ENCODE data around the gene UCHL5.
A peak's percentile ranks its signal among the peaks of the same experiment; 100 is the strongest.

The UCHL5 gene, protein sequence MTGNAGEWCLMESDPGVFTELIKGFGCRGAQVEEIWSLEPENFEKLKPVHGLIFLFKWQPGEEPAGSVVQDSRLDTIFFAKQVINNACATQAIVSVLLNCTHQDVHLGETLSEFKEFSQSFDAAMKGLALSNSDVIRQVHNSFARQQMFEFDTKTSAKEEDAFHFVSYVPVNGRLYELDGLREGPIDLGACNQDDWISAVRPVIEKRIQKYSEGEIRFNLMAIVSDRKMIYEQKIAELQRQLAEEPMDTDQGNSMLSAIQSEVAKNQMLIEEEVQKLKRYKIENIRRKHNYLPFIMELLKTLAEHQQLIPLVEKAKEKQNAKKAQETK

DNA sequence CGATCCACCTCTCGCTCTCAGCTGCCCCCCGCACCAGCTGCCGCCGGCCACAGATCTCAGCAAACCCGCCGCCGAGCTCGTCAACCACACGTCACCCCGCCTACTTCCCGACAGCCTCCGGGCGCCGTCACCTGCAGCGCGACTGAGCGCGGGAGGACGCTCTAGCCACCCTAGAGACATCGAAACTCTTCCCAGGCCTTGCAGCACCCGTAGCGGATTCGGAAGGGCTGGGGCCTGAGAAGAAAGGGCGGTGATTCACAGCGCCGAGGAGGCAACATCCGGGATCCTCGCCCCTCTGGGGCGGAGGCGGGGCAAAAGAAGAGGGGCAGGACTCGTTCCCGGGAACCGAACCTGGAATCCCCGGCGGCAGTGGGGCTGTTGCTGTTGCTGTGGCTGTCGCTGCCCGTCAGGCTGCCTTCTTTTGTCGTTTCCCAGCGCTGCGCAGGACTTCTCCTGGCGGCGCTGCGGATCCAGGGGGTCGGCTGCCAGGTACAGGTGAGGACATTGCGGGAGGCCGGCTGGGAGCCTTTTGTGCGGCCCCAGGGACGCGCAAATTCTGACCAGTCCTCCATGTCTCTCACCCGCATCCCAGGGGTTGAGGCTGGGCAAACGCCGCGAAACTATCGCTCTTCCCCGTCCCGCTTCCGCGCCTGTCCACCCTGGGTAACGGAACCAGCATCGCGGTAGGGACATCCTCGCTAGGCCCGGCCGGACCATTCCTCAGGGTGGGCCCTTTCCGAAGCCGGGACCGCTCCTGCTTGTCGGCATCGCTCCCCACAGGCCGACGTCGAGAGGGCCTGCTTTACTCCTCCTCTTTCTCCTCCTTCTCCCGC, at the start of gene UCHL5, which contains the start of gene RO60:
UCHL5 (minus strand) TSS at position 79 of the 833 bp plus-strand sequence. CDS start 100 bp downstream, outside the sequence.
RO60 (plus strand) TSS at position 331 of the 833 bp plus-strand sequence. CDS start 9,443 bp downstream, outside the sequence.
- peak; percentile 98 to 99 (median 98) for DNase-seq

DNA sequence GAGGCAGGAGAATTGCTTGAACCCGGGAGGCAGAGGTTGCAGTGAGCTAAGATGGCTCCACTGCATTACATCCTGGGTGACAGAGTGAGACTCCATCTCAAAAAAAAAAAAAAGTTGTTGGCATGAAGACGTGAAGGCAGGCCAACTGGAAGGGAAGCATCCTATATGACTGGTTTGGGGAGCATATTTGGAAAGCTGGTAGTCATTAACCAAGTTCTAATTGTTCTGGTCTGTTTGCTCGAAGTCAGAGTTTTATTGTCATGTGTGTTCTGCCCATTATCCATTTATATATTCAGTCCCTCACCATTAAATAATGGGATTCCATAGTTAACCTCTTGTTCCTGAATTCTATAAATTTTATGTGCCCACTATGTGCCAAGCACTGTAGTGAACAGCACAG, 49.3 kb upstream of the UCHL5 start:
- no peak for DNase-seq

DNA sequence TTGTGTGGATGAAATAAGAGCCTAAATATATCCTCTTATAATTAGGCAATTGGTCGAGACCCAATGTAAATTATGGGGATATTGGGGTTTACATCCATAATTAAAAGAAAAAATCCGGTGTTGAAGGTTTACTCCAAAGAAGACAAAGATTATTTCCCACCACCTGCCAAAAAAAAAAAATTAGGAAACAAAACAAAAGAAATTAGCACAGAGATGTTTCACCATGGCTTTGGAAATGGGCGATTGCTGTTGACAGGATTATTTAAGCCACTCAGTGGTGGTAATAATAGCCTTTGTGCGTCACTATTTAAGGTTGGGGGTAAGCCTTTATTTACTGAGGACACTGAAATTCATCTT, 46.6 kb upstream of the UCHL5 start:
- no peak for DNase-seq

DNA sequence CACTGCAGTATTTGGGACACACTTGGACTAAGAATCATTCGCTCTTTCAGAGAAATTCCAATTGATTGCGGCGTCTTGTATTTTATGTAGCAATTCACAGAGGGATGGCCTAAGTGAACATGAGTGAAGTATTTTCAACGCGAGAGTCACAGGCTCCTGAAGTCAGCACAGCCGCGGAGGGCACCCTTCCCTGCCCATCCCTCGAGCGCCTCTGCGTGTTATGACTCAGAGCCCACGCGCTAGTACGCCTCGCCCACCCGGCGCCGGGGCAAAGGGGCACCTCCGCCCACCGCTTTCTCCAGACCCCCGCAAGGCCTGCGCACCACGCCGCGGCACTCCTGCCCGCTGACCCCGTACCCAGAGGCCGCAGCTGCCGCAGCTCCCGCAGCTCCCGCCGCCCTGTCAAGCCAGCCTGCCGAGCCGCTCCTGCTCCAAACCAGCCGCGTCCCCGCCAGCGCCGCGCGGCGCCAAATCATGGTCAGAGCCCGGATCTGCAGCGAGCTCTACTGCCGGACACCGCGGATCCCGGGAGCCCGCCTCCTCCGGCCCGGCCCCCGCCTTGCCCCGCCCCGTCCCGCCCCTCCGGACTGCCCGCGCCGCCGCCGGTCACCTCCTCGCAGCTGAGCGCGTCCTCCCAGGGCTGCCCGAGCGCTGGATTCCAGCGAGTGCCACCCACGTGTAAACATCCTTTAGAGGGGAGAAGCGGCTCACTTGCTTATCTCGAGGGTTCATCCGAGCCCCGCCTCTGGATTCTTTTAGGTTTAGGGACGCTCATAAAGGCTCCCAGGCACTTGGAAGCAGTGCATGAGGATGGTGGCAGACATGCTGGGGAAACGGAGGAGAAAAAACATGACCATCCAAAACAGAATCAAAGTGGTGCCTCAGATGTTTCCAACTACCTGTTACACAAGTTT, 46.0 kb upstream of the UCHL5 start, which contains the start of gene GLRX2:
GLRX2 (minus strand) TSS at position 508 of the 914 bp plus-strand sequence; CDS start at position 476, 32 bp downstream.
- DNase-seq = peak; percentile 90 to 96 (median 95)

DNA sequence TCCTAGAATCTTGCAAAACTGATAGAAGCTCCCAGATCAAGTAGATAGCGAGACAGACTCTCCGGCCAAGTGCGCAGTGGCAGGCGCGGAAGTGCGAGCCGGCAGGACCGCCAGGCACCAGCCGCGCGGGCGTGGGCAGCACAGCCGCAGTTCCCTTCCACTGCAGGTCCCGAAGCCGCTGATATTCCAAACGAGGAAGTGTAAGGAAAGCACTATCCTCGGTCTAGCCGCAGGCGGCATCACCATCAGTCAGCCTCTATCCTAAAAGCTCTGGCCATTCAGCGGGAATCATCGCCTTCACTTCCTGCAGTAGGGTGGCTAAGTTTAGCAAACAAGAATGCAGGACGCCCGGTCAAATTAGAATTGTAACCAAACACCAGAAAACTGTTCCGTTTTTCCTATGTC, 45.3 kb upstream of the UCHL5 start:
- peak; percentile 83 to 90 (median 87) for DNase-seq

DNA sequence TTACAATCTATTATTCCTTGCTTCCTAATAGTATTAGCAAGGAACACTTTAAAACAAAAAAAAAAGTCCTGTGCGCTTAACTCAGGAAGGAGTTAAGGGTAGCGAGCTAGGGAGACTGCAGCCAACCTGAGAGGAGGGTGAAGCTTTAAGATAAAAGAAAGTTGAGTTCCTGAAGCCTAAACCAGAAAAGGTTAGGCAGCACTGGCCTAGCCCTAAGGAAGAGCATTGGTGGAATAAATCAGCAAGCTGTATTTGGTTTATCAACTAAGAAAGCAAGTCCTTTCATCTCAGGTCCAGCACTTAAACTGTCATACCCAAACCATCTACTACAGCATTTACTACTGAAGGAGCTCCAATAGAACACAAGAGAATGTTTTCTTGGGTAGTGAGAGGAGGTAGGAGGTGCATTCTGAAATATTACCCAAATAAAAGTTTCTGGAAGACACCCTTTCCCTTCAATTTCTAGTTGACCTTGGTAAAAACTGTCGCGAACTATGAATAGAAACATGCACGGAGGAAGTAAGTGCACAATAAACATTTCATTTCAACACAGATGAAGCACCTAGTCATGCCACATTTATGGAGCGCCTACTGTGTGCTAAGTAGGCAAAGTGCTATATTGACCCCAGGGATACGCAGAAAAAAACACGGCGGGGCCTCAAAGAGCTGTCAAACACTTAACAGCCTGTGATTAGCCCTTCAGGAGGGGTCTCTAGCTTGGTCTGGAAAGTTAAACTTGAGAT, 44.8 kb upstream of the UCHL5 start:
- DNase-seq = no peak

DNA sequence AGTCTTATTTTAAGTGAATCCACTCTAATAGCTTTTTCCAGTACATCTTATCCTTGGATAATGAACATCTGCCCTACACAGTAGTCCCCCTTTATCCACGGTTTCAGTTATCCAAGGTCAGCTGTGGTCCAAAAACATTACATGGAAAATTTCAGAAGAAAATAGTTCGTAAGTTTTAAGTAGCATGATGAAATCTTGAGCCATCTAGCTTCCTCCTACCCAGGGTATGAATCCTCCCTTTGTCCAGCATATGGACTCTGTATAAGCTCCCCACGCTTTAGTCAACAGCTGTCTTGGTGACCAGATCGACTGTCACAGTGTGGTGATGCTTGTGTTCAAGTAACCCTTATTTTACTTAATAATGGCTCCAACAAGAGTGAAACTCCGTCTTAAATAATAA, 43.5 kb upstream of the UCHL5 start:
- no peak for DNase-seq

DNA sequence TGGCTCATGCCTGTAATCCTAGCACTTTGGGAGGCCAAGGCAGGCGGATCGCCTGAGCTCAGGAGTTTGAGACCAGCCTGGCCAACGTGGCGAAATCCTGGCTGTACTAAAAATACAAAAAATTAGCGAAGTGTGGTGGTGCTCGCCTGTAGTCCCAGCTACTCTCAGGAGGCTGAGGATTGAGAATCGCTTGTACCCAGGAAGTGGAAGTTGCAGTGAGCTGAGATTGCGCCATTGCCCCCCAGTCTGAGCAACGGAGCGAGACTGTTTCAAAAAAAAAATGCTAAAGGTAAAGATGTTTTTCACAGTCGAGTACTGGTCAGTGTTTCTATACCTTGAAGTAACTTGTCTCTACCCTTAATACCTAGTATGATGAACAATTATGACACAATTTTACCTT, 35.0 kb upstream of the UCHL5 start:
- no peak for DNase-seq

DNA sequence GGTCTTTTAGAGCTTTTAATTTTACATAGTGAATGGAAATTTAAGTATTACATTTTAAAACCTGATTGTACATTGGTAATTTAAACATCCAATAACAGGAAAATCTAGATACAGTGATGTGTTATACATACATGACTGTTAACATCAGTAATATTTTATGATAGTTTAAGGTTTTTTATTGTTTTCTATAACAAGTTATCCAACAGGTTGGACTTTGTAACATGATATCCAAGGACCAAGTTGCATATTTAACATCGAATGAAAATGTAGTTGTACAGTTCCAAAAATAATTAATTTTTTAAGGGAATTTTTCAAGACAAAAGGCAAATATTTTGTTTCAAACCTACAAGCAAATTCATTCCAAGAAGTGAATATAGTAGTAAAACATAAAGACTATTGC, 31.7 kb upstream of the UCHL5 start:
- DNase-seq = no peak

DNA sequence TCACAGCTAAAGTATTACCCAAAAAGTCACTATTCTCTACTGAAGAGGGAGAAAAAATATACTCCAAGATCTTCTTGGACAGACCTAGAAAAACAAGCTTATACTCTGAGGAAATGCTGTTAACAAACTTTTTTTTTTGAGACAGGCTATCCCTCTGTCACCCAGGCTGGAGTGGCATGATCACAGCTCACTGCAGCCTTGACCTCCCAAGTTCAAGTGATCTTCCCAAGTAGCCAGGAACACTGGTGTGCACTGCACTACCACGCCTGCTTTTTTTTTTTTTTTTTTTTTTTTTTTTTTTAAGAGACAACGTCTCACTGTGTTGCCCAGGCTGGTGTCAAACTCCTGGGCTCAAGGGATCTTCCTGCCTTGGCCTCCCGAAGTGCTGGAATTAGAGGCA, 28.7 kb upstream of the UCHL5 start:
- no peak for DNase-seq

DNA sequence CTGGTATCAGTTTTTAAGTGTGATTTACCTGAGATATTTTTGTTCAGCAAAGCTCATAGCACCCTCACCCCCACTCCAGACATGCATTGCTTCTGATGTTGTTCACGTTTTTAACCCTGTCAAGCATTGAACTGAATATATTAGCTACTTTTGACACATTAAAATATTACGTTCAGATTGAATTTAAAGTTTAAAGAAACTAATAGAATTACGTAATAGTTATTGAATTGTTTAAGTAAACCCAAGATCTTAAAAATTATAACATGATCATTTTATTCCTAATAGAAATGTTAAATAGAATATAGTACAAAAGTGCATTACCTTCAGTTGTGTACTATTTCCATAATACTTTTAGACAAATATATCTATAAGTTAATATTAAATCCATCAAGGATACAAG, 27.2 kb upstream of the UCHL5 start:
- DNase-seq = no peak

DNA sequence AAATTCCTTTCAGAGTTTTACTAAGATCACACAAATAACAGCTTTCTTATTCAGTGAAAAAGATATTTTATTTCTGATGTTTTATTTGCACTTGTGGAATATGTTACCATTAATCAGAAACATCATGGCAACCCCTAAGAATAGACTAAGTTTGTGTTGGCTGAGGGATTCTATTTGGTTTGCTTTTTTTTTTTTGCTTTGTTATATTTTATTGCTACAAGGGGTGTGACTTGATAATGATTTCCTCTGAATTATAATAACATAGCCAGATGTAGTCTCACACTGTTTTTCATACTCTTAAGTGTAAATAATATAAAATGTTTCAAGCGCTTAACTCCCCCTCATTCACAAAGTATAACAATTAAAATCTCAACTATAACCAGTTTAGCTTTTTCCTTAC, 26.1 kb upstream of the UCHL5 start:
- no peak for DNase-seq

DNA sequence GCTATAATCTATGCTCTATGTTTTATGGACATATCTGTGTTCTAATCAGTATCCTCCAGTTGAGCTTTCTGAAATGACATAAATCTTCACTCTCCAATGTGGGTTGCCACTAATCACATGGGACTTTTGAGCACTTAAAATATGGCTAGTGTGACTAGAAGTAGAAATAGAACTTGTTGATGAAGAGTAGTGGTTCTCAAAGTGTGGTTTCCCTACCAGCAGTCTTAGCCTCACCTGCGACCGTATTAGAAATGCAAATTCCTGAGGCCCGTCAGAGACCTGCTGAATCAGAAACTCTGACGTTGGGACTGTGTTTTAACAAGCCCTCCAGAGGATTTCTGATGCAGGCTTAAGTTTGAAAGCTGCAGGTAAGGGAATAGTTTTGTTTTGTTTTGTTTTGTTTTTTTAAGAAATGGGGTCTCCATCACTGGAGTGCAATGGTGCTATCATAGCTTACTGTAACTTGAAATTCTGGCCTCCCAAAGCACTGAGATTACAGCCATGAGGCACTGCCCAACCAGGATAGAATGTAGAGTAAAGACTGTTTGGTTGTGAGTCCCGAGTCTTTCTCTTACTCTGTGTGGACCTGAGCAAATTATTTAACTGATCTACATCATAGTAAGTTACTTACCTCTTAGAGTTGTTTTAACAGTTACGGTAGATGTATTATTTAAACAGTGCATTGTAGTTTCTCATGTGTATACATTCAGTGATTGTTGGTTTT, 24.4 kb upstream of the UCHL5 start:
- DNase-seq = no peak

DNA sequence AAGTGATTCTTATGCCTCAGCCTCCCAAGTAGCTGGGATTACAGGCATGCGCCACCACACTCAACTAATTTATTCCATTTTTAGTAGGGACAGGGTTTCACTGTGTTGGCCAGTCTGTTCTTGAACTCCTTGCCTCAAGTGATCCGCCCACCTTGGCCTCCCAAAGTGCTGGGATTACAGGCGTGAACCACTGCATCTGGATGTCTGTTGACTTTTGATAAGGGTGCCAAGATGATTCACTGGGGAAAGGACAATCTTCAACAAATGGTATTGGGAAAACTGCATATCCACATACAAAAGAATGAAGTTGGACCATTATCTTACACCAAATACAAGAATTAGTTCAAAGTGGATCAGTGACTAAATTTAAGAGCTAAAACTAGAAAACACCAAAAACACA, 20.0 kb upstream of the UCHL5 start:
- DNase-seq = no peak

DNA sequence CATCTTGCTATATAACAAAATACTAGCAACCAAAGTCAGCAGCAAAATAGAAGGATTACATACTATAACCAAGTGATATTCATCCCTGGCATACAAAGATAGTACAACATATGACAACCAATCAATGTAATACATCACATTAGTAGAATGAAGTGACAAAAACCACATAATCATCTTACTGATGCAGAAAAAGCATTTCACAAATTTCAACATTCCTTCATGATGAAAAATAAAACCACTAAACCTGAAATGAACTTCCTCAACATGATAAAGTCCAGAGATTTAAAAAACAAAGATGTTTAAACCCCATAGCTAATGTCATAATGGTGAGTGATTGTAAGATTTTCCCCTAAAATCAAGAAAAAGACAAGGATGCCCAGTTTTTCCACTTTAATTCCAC, 18.8 kb upstream of the UCHL5 start:
- DNase-seq = no peak

DNA sequence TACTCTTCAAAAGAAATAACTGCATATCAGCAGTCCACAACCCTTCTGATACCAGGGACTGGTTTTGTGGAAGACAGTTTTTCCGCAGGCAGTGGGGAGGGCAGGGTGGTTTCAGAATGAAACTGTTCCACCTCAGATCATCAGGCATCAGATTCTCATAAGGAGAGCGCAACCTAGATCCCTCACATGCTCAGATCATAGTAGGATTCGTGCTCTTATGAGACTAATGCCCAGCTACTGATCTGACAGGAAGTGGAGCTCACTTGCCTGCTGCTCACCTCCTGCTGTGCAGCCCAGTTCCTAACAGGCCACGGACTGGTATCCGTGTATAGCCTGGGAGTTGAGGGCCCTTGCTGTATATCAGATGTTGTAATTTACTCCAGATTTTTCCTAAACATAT, 11.8 kb upstream of the UCHL5 start:
- no peak for DNase-seq

DNA sequence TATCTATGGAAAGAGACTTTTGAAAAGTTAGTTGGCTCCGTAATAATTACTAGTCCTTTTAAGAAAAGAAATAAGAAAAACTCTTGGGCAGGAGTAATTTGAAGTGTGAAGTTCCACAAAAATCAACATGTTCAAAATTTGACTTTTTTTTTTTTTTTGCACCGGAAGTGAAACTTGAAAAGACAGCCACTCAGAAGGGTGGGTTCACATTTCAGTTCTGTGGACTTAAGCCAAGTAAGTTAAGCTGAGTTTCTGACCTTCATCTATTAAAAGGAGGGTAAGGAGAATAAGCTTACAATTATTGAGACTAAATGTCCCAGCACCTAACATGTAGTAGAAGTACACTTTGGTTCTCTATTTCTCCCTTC, 11.2 kb upstream of the UCHL5 start:
- DNase-seq = no peak

DNA sequence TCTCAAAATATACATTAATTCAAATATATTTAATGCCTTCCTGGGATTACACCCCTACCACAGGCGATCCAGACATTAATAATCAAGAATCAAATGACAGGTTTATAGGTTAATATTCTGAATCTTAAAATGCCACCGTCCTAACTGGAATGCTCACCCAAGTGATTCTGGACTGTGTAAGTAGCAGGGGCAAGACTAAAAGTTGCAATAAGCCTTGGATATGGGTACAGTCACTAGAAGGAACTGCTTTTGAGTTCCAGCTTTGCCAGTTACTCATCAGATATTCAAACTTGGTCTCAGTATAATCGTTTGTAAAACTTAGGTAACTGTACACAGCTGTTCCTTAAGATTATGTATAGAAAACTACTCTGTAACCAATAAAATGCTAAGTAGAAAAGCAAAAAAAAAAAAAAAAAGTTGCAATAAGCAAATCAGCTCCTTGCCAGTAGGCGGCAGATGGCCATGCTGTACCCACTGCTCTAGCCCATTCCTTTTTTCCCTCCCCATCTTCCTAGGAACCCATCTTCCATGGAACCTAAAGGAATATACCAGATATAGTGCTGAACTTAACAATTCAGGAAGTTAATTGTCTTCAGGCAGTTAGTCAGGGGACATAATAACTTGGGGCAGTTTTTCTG, 10.7 kb upstream of the UCHL5 start:
- no peak for DNase-seq

DNA sequence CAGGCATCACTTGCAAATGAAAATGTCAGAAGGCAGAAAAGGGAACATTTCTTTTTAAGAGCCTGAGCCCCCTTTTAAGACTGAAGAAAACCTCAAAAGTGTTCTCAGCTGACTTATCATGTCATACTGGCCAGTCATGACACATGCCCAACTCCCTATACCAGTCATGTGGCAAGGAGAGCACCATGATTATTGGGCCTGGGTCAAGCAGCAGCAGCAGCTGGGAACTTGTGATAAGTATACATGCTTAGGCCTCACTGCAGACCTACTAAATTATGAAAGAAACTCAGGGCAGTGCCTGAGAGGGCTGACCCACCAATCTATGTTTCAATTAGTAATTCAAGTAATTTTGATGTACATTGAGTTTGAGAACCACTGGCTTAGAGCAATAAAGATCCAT, 8.9 kb upstream of the UCHL5 start:
- DNase-seq = no peak

DNA sequence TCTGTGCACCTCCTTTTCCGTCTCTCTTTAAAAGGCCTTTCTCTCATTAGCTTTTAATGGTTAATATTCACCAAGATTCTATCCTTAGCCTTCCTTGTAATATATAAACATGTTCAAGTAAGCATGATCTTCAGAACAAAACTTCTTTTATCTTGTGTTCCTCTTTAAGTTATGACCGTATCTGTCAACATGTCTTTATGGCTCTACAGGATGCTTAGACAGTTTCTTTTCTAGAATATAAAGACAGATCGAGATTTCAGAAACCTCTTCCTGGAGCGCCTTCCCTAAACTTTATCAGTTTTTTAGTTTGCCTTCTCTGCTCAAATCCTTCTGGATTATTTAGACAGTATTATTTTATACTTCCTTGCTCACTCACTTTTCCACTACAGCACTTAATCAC, 7.4 kb upstream of the UCHL5 start:
- DNase-seq = no peak

DNA sequence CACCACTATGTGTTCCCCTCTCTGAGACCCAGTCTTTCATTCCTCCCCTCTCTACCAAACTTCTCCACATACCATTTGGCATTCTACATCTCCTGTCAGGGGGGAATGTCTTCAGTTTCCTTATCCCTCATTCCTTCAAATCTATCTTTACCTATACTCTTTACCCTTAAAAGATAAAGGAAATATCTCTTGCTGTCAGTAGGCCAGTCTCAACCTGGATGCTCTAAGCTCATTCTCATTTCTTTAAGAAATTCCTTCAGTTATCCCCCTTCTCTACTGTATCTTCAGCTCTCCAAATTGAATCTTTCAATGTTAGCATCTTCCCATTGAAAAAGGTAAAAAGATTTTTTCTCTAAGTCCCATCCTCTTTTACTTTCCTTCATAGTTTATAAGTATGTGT, 6.8 kb upstream of the UCHL5 start:
- no peak for DNase-seq
